Iris pigment epithelial cell (primary cell): Measurements from ENCODE around the gene SMPD3.

ENCODE experiments used
- DNase-seq: peaks from one replicate; pipeline ENCODE4 v3.0.0-alpha.2; 2011; ENCODE audit warnings: low read depth

SMPD3 gene

GRCh38 chr16:68328860-68329390 lies 119.4 kb downstream of the SMPD3 start:
- DNase-seq: no peak

GRCh38 chr16:68328151-68328859 lies 120.0 kb downstream of the SMPD3 start:
- DNase-seq: peak; percentile 94

DNA sequence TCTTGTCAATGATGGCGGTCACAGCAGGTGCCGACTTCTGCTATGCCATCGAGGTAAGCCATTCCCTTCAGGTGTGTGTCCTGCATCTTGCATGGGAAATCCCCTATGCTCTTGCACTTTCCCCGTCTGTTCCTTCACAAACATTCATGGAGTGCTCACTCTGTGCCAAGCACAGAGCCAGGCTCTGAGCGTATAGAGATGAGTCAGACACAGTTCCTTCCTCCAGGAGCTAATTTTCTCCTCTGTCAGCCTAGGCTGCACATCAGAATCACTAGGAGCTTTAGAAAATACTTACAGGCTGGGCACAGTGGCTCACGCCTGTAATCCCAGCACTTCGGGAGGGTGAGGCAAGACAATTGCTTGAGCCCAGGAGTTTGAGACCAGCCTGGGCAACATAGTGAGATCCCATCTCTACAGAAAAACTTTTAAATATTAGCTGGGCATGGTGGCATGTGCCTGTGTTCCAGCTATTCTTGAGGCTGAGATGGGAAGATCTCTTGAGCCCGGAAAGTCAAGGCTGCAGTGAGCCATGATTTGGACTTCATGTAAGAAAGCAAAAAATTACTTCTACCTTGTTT lies 123.4 kb downstream of the SMPD3 start:
- DNase-seq: peak; percentile 53

DNA sequence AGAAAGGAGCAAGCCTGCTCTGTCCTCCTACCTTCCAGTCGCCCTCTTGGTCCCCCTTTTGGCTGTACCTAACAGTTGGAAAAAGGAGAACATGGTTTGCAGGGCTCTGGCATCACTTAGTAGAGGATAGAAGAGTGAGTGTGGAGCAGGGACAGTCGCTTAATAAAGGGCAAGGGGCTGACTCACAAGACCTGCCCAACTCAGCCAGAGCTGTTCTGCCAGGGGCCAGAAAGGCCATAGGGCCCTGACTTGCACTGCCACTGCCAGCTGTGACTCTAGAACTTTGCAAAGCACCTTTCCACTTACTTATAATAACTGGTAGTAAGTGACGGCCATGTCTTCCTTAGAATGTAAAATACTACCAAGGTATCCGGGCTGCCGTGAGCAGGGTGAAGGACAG lies 124.0 kb downstream of the SMPD3 start:
- no peak for DNase-seq

GRCh38 chr16:68319185-68319908 lies 129.0 kb downstream of the SMPD3 start:
- DNase-seq: no peak

GRCh38 chr16:68313116-68313515 lies 135.2 kb downstream of the SMPD3 start:
- no peak for DNase-seq

DNA sequence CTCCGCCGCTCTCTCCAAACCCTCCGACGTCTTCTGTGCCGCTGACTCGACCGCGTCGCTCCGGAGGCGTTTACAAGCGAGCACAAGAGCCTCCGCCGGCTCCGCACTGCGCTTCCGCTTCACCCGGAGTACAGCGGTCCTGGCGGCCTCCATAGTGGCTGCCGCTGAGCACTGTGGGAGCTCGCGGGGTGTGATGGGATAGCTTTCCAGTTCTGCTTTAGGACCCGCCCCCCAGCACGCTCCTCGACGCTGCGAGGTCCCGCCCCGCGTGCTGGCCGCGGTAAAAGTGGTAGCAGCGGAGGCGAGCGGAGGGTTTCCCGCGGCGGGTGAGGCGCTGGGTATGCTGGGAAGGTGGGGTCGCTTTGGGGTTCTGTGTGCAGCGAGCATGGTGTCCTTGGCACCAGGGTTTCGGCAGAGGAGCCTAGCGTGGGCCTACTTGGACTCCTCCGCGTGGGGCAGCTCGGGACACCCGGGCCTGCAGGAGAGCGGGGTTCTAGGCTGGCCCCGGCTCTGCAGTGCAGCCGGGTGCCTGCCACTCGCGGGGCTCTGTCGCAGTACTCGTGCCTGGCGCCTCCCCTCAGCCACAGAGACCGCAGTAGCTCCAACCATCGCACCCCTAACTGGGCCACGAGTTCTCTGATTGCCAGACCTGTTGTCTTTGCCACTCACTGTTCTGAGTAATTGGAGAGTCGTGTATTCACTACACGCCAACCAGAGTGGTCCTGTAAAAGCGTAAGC lies 137.4 kb downstream of the SMPD3 start, which contains the start of the genes PRMT7 and SLC7A6OS:
Gene PRMT7 (plus strand): TSS at position 246 of the 738 bp plus-strand sequence. CDS start 4,961 bp downstream, outside the sequence.
Gene SLC7A6OS (minus strand): TSS at position 173 of the 738 bp plus-strand sequence. CDS start 20 bp downstream, at position 153.
- peak; percentile 94 for DNase-seq

GRCh38 chr16:68310437-68310773 lies 137.9 kb downstream of the SMPD3 start:
- DNase-seq: peak; percentile 61

DNA sequence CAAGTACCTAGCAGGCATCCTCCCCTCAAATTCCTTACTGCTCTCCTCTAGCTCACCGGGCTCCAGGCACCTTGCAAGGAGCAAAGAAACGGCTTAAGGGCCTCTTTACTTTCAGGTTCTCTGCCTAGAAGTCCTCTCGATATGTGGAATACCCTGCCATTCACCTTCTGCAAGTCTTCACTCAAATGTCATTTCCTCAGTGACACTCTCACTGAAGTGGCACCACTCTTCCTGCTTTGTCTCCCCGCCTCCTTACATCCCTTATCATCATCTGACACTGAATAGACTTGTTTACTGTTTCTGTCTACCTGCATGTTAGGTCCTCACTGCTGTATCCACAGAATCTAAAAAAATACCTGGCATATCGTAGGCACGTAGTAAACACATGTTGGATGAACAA lies 138.5 kb downstream of the SMPD3 start:
- no peak for DNase-seq
